HL-60/S4 treated with phorbol 12-myristate 13-acetate at 8.2 ng/mL for 4 days and 3 days (cell line): Measurements from ENCODE around the gene LMF2.

Source experiments
- in situ Hi-C: fragments of 300-500 bp; cut with MboI; formaldehyde crosslinking; loops from 2 replicates; pipeline ENCODE4 v1.15.0; 2022; ENCODE audit warnings: low sequenced_read_pairs

Gene LMF2

DNA sequence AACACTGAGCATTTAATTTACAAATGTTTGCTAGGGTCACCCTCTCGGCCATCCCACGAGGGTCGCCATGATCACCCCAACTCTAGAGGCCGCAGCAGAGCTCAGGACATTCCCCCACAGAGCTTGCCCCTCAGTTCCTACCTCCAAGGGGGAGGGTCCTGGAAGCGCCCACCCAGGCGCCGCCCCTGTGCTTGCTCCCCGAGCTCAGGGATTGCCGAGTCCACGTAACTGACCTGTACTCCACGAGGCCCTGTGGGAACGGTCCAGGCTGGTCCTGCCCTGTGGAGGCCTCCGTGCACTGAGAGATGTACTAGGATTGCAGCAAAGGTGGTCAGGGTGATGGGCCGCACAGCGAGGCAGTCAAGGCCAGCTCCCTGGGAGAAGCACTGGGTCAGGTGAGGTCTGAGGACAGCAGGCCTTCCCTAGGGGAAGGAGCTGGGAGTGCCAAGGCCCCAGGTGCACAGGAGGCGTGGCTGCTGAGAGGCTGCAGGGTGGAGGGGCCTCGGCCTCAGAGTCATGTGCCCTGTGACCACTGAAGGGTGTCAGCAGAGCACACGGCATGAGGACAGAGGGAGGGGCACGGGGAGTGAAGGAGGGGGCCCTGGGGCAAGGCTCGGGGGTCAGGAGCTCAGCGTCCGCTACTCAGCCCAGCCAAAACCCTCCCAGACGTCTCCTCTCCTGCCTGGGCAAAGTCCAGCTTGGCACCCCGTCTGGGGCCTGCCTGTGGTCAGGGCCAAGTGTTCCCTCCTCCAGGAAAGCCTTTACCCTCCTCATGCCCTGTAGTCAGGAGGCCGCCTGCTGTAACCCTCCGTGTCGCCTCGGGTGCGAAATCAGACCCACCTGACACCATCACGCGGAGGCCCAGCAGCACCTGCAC is 23.3 kb downstream of the LMF2 start:
- in situ Hi-C loops: no loop called here

DNA sequence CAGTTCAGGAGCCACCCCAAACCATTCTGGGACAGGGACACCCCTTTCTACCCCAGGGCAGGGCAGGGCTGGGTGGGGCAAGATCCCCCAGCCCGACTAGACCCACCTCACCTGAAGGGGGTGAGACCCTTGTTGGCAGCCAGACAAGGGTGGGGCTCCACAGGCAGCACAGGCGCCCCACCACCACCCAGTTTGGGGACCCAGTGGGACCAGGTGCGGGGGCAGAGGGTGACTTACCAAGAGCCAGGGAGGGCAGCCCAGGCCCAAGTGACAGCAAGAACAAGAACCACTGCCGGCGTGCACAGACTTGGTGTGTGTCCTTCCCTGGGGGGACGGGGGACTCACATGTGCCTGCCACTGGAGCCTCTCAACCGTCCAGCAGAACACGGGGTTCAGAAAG is 23.9 kb downstream of the LMF2 start:
- in situ Hi-C loops: no loop called here

DNA sequence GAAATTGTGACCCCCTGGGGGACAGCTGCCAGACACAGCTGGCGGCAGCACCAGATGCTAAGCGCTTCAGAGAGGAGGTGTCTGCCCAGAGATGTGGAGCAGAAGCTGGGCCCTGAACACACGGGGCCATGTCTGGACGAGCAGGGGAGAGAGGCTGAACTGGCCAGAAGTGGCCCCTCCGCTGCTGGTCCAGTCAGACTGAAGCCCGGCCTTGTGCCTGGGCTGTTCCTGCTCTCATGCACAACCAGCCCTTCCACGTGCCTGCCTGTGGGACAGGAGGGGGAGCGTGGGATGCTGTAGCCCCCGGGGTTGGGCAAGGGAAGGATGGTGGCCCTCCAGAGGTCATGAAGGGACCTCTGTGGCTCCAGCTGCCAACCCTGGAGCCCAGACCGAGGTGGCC is 24.4 kb downstream of the LMF2 start:
- in situ Hi-C loops: no loop called here

DNA sequence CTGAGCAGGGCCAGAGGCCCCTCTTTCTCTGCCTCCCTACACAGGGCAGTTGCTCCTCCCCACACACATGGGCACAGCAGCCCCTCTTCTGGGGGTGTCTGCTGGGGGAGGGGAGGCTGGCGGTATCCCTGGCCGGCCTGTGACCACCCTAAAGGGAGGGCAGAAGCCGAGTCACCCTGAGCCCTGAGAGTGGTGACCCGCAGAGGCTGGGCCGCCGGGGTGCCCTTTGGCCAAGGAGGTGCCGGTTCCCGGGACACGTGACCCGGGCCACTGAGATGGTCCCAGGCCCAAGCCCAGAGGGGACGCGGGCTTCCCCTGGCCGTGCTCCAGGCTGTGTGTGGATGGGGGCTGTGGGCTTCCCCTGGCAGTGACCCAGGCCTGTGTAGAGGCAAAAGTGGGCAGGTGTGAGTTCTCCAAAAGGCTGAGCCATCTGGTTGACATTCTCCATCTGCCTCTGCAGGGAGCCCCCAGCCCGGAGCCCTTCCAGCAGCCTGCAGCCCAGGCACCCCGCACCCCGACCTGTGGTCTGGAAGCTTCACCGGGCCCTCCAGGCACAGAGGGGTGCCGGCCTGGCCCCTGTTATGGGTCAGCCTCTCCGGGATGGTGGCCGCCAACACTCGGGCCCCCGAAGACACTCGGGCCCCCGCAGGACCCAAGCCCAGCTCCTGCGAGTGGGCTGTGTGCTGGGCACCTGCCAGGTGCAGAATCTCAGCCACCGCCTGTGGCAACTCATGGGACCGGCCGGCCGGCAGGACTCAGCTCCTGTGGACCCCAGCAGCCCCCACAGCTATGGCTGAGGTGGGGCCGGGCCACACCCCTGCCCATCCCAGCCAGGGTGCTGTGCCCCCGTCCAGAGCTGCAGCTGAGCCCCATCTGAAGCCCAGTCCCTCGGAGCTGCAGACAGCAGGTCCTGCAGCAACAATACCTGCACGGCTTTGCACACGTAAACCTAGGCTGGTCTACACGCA is 25.1 kb downstream of the LMF2 start:
- in situ Hi-C loops: no loop called here

DNA sequence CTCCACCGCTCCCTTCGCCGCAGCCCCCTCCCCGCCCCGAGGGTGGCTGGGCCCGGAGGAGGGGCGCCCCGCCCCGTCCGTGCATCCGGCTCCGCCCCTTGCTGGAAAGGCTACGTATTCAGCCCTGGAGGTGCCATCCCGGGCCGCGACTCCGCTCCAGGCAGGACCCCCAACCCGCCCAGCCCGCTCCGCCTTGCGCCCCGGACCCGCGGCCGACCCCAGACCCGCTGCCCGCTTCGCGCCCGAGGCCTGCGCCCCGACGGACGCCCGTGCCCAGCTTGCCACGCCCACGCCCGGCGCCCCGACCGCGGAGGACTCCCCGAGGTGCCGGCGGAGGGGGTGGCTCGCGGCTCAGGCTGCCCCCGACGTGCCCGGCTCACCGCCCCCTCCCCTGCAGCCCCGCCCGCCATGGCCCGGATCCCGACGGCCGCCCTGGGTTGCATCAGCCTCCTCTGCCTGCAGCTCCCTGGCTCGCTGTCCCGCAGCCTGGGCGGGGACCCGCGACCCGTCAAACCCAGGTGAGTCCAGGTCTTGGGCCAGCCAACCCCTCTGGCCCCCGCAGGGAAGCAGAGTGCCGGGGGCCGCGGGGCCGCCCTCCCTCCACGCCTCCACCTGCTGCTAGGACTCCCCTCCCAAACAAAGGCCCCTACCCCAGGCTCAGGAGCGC is 25.9 kb downstream of the LMF2 start, which contains the start of gene ADM2:
Gene ADM2 (plus strand): TSS at position 104 of the 667 bp plus-strand sequence. CDS start 305 bp downstream, at position 409.
- in situ Hi-C loops: no loop called here

DNA sequence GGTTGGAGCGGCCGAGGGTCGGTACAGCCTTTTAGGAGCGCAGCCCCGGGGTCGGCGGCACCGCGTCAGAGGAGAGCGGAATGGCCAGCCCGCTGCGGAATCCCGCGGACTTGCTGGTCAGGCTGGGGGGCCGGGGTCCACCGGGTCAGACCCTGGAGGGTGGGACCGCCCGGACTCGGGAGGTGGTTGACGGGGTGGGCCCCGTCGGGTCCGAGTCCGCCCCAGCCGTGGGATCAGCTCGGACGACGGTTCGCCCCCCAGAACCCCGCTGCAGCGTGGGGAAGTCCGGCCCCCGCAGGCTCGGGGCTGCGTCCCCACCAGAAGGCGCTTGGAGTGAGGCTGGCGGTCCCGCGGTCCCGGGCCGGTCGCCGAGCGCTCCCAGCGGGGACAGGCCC is 26.5 kb downstream of the LMF2 start:
- in situ Hi-C loops: no loop called here

DNA sequence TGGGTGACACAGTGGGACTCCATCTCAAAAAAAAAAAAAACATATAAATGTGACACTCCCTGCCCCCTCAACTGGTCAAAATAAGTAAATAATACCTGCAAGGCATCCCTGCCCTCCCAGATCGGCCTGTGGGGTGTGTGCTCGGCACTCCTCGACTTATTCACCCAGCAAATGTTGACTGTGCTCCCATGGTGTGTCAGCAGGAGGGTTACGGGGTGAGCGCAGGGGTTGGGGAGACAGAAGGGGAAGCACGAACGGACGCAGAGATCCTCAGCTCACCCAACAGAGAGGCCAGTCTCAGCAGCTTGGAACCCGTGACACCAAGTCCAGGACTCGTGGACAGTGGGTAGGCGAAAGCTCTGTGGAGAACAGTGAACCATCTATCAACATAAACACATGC is 27.8 kb downstream of the LMF2 start:
- in situ Hi-C loops: no loop called here

DNA sequence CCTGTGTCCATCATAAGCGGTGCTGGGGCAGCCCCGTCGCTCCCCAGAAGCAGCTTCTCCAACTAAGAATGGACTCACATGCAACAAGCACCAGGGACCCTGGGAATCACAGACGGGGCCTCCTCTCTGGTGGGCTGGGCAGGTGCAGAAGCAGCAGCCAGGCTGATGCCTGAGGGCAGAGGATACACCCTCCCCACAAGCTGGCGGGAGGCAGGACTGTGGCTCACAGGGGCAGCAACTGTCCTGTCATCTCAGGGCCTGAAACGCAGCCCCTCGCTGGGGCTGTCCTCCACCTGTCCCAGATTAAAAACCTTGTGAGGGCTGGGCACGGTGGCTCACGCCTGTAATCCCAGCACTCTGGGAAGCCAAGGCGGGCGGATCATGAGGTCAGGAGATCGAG is 29.6 kb downstream of the LMF2 start:
- in situ Hi-C loops: no loop called here

DNA sequence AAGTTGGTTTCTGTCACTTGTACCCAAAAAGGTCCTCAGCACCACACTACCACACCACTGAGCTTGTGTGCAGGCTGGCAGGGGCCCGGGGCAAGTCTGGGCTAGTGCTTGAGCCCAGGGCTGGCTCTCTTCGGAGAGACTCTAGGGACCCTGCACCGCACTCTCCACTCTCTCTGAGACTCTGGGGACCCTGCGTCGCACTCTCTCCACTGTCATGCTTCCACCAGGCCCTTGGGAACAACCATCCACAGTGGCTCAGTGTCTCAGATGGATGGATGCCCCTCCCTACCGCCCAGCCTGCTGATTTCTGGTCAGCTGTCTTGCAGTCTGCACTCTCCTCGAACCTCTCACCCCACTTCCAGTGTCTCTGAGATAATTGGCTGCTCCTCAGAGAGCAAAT is 30.6 kb downstream of the LMF2 start:
- in situ Hi-C loops: no loop called here

DNA sequence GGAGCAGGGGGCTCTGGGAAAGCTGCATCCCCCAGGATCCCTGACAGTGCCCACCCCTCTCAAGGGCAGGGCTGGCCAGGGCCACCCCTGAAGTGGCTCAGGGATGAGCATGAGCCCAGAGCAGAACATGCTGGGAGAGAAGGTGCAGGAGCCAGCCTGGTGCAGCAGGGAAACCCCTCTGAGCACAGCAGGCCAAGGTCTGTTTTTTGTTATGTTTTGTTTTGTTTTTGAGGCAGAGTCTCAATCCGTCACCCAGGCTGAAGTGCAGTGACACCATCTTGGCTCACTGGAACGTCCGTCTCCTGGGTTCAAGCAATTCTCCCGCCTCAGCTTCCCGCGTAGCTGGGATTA is 31.9 kb downstream of the LMF2 start:
- in situ Hi-C loops: no loop called here

DNA sequence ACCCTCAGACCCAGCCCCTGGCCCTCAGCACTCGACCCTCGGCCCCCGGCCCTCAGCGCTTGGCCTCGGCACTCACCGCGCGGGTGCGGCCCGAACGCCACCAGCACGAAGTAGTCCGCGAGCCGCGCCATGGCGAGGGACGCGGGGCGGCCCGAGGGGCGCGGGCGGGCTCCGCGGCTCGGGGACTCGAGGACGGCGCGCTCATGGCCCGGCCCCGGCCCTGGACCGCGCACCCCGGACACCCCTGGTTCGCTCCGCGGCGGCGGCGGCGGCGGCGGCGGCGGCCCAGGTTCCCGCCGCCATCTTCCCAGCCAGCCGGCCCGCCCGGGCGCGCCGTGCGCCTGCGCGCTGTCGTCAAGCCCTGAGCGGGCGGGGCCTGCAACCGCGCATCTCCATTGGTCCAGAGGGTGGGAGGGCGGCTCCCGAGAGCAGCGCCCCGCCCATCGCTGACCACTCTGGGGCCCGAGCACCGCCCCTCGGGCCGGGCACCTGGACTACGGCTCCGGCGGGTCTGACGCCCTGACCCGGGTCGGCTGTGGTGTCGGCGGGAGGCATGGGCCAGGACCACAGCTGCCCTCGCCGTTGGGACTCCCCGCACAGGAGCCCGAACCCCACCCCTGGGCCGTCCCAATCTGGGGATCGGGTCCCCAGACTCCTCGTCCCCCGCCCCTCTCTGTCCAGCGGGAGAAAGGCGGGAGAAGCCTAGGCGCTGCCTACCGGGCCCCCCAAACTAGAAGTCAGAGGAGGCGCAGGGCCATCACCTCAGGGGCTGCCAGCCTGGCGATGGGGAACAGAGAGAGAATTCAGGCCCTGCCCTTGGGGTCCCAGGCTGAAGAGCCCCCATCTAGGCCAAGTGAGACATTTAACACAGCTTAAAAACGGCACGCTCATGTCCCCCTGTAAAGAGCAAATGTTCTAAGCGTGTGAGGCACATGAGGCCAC is 32.5 kb downstream of the LMF2 start, which contains the start of gene SBF1:
Gene SBF1 (minus strand): TSS at position 326 of the 942 bp plus-strand sequence. CDS start 195 bp downstream, at position 131.
- in situ Hi-C loops: no loop called here

DNA sequence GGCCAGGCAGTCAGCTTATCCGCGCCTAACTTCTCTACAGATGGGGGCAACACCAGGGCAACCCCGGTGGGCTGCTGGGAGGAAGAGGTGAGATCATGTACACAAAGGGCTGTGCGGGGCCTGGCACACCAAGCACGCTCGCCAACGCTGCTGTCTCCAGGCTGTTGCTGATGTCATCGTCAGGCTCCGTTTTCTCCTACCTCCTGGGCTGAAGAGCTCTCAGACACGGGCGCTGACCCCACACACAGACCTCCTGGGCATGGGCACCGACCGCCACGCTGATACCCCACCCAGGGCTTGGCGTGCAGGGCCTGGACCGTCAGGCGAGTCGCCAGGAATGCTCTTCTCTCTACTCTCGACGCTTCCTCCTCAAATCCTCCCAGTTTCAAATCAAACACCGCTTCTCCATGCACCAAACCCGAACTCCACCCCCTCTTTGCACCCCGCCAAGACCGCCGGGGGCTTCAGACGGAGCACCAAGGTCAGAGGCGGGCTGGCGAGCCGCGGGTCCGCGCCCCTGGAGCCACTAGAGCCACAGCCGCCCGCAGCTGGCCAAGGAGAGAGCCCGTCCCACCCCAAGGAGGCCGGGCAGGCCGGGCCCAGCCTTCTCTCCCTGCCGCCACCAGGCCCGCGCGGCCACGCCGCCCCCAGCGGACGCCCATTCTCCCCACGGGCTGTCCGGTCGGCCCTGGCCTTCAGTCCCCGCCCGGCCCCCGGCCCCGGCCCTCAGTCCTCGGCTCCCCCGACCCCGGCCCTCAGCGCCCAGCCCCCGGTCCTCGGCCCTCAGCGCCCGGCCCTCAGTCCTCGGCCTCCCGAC is 33.4 kb downstream of the LMF2 start:
- in situ Hi-C loops: no loop called here

DNA sequence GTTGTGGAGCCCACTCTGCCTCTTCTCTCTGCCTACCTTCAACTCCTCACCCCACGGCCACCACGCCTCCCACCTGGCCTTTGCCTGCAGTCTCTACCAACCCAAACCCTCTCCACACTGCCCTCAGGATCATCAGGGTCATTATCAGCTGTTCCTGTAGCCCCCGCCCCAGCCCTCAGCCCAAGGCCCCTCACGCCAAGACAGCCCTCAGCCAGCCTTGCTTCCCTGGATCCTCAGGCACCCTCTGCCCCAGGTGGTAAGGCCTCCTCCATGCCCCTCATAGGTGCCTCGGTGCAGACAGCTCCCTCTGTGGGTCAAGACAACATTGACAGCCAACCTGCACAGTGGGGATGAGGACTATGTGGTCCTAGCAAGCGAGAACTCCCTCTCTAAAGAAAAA is 34.4 kb downstream of the LMF2 start:
- in situ Hi-C loops: no loop called here

DNA sequence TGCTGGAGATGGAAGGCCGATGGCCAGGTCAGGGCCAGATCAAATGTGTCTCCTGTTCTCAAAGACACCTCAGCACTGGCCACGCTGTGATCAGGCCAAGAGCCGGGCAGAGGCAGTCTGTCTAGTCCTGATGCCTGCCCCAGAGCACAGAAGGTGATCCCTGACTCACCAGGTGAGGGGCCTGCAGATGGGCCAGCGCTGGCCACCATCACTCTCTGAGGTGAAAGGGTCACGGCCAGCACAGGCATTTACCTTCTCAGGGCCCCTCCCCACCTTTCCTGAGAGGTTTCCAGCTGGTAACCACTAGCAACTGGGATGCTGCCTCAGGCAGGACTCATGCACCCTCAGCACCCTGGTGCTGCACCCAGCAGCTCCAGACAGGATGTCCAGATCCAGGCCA is 35.5 kb downstream of the LMF2 start:
- in situ Hi-C loops: no loop called here

DNA sequence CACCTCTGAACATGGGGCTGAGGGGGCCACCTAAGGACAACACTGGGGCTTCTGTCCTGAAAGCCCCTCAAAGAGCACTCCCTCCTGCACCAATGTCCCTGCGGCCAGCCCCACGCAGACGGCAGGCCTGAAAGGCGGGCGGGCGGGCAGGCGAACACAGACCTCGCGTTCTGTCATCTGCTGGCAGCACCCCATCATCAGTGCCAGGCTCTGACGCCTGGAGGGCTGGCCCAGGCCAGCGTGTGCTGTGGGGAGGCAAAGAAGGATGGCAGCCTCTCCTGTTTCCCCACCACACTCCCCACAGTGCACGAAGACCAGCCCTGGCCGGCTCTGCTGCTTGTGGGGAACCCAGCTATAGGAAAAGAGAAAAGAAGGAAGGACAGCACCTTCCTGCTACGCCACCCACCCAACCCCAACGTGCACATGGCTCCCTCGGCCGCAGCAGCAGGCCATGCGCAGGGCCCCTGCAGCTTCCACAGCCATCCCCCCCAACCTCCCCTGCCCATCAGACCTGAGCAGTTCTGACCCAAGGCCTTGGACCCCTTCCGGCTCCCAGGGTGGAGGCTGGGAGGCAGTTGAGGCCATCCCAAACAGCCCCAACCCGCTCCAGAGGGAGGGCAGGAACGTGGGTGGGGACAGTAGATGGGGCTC is 36.2 kb downstream of the LMF2 start:
- in situ Hi-C loops: no loop called here

DNA sequence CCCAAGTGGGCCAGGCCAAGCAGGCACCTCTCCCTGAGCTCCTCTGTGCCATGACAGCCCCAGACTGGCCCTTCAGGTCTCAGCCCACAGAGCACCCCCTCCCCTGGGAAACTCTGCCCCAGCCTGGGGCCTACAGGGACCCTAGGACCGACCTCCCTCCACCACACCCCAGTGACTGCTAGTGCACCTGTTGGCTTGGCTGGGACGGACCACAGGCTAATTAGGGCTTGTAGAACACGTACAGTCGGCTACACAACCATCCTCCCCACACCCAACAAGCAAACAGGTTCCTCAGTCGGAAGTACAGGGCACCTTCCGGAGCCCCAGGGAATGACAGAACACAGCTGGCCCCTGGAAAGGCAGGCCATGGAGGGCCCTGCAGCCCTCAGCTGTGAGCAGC is 37.0 kb downstream of the LMF2 start:
- in situ Hi-C loops: no loop called here

DNA sequence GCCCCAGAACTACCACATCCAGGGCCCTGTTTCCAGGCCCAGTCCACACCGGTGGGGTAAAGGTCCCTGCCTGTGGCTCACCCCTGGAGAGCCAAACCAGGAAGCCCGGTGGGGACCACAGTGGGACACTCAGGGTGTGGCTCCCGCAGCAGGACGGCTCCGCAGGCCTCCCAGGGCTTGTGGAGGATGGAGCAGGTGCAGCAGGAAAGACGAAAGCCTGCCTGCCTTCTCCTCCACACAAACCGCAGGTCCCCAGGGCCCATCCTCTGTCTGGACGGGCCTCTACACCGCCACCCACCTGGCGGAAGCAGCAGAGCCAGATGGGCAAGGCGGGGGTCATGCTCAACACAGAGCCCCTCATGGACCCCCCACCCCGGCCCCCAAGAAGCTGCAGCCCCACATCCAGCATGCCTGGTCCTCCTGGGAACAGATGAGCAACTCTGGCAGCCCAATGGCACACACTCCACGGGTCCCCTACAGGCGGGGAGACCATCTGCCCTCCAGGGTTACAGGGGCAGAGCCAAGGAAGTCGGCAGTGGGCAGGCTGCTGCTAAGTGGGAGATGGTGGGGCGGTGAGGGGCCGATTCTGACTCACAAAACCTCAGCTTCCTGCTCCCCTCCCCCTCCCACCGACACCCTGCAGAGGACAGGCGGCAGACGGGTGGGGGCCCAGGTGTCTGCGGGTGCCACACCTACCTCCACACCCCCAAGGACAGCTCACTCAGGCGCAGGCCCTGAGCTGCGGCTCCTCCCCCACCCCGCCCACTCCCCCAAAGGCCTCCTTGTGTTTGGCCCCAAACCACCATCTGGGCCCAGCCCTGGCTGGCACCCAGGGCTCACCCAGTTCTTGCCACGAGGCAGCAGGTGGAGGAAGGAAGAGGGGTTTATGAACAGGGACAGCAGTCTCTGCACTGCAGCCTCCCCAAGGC is 37.9 kb downstream of the LMF2 start:
- in situ Hi-C loops: no loop called here

DNA sequence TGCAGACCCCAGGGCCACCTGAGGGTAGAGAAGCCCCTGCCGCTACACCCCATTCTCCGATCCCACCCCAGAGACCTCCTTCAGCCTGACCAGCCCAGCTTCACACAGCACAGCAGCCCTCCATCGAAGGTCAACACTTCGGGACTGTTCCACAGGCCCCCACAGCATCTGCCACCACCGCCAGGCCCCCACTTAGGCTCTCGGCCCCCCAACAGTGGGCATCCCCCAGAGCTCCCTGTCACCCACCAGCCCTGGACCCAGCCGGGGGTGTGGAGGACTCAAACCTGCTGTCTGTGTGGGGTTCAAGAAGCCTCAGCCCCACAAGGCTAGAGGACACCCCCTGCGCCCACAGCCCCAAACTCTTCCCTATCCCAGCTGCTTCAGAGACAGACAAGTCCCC is 38.9 kb downstream of the LMF2 start:
- in situ Hi-C loops: no loop called here
